GM23338 (cell line): ENCODE data around the gene CTU2. TPM values are rescaled to one million over a fixed set of nuclear protein-coding genes. Genes with fewer than 3 reads are reported as not detected.

Source experiments
- ATAC-seq: fragments of 200-7000 bp; cut with Tn5 transposase; 3 replicates; pipeline ENCODE4 v1.9.1; 2020
- DNase-seq: peaks from one replicate; pipeline ENCODE4 v3.0.0-alpha.2; 2015; ENCODE audit warnings: low spot score
- H2AFZ ChIP-seq: fragments of 200-600 bp; sonication (generic); 2 replicates; pipeline ENCODE4 v1.8.0; 2016; ENCODE audit warnings: antibody characterized with exemption, mild to moderate bottlenecking, moderate library complexity
- H3F3A ChIP-seq: fragments of 200-600 bp; sonication (generic); replicated peaks from 2 replicates; pipeline ENCODE4 v1.8.0; 2017; ENCODE audit warnings: antibody characterized with exemption, mixed run types, low read depth
- H3K27ac ChIP-seq: fragments of 200-600 bp; sonication (generic); 2 replicates; pipeline ENCODE4 v1.6.1; 2016; ENCODE audit warnings: low read depth
- H3K27me3 ChIP-seq: fragments of 200-600 bp; sonication (generic); 2 replicates; pipeline ENCODE4 v1.8.0; 2016; ENCODE audit warnings: mild to moderate bottlenecking, mixed run types, moderate library complexity; ENCODE audit not compliant: insufficient read depth
- H3K36me3 ChIP-seq: fragments of 200-600 bp; sonication (generic); 2 replicates; pipeline ENCODE4 v1.8.0; 2016; ENCODE audit warnings: mild to moderate bottlenecking; ENCODE audit not compliant: insufficient read depth
- H3K4me1 ChIP-seq: fragments of 200-600 bp; sonication (generic); 2 replicates; pipeline ENCODE4 v1.8.0; 2016; ENCODE audit warnings: mild to moderate bottlenecking, moderate library complexity; ENCODE audit not compliant: insufficient read depth
- H3K4me2 ChIP-seq: fragments of 200-600 bp; sonication (generic); 2 replicates; pipeline ENCODE4 v1.7.1; 2017; ENCODE audit warnings: mixed run types
- H3K4me3 ChIP-seq: fragments of 200-600 bp; sonication (generic); 2 replicates; pipeline ENCODE4 v1.6.1; 2016; ENCODE audit warnings: mixed run types
- H3K79me2 ChIP-seq: fragments of 200-600 bp; sonication (generic); replicated peaks from 2 replicates; pipeline ENCODE4 v1.8.0; 2017; ENCODE audit warnings: mild to moderate bottlenecking; ENCODE audit not compliant: insufficient read depth
- H3K9me2 ChIP-seq: fragments of 200-600 bp; sonication (generic); 2 replicates; pipeline ENCODE4 v1.8.0; 2017; ENCODE audit not compliant: insufficient read depth
- H4K20me1 ChIP-seq: fragments of 200-600 bp; sonication (generic); replicated peaks from 2 replicates; pipeline ENCODE4 v1.8.0; 2017; ENCODE audit warnings: mild to moderate bottlenecking; ENCODE audit not compliant: insufficient read depth
- H3K27ac Mint-ChIP-seq: 2 replicates; pipeline ENCODE4 v1.8.0; 2020; ENCODE audit warnings: inconsistent platforms, mild to moderate bottlenecking, moderate library complexity, mixed read lengths
- H3K27me3 Mint-ChIP-seq: 3 replicates; pipeline ENCODE4 v1.8.0; 2022; ENCODE audit warnings: low read depth, mild to moderate bottlenecking, moderate library complexity, mixed read lengths, inconsistent platforms; ENCODE audit not compliant: insufficient read depth, poor library complexity
- H3K36me3 Mint-ChIP-seq: 3 replicates; pipeline ENCODE4 v1.8.0; 2021; ENCODE audit warnings: low read depth, mild to moderate bottlenecking, inconsistent platforms, moderate library complexity, mixed read lengths
- H3K4me1 Mint-ChIP-seq: 3 replicates; pipeline ENCODE4 v1.8.0; 2020; ENCODE audit warnings: mild to moderate bottlenecking, inconsistent platforms, mixed read lengths
- H3K4me3 Mint-ChIP-seq: 3 replicates; pipeline ENCODE4 v1.8.0; 2021; ENCODE audit warnings: moderate library complexity, mild to moderate bottlenecking, inconsistent platforms, mixed read lengths
- H3K9me3 Mint-ChIP-seq: 3 replicates; pipeline ENCODE4 v1.8.0; 2020; ENCODE audit warnings: moderate library complexity, mild to moderate bottlenecking, inconsistent platforms, mixed read lengths
- CREB1 ChIP-seq: fragments of 250-450 bp; sonication (Bioruptor Pico); IDR thresholded peaks from 2 replicates; pipeline ENCODE4 v1.5.0; 2020; ENCODE audit warnings: low read depth, mild to moderate bottlenecking, moderate library complexity
- CTCF ChIP-seq, 2 experiments: fragments of 200-600 bp in 1 of 2; sonication (generic) in 1 of 2; conservative IDR thresholded peaks; 2 replicates each; pipeline versions ENCODE4 v1.5.1 to v1.6.1; 2016 to 2017; ENCODE audit warnings: antibody characterized with exemption in 2 of 2, low read depth in 2 of 2, mild to moderate bottlenecking in 2 of 2, moderate library complexity in 1 of 2
- ETS1 ChIP-seq: IDR thresholded peaks from 2 replicates; pipeline ENCODE4 v1.6.1; 2016; ENCODE audit warnings: antibody characterized with exemption
- EZH2 ChIP-seq: fragments of 200-600 bp; sonication (generic); IDR thresholded peaks from one replicate; pipeline ENCODE4 v1.8.0; 2017; ENCODE audit warnings: antibody characterized with exemption, mild to moderate bottlenecking, low read depth; ENCODE audit not compliant: unreplicated experiment
- EZH2phosphoT487 ChIP-seq: fragments of 200-600 bp; sonication (generic); IDR thresholded peaks from one replicate; pipeline ENCODE4 v1.8.1; 2018; ENCODE audit warnings: antibody characterized with exemption; ENCODE audit not compliant: unreplicated experiment
- JUNB ChIP-seq: IDR thresholded peaks from one replicate; pipeline ENCODE4 v1.6.1; 2016; ENCODE audit warnings: antibody characterized with exemption; ENCODE audit not compliant: unreplicated experiment
- NANOG ChIP-seq: IDR thresholded peaks from 2 replicates; pipeline ENCODE4 v1.6.1; 2016; ENCODE audit warnings: antibody characterized with exemption, borderline replicate concordance
- POLR2AphosphoS5 ChIP-seq: IDR thresholded peaks from 2 replicates; pipeline ENCODE4 v1.6.1; 2016; ENCODE audit warnings: antibody characterized with exemption, low read depth
- ZNF114 ChIP-seq: fragments of 250-450 bp; sonication (Bioruptor Pico); IDR thresholded peaks from 2 replicates; pipeline ENCODE4 v1.5.0; 2020; ENCODE audit warnings: mild to moderate bottlenecking, moderate library complexity
- ZNF331 ChIP-seq: fragments of 250-450 bp; sonication (Bioruptor Pico); IDR thresholded peaks from 2 replicates; pipeline ENCODE4 v1.5.0; 2020; ENCODE audit warnings: low read depth, mild to moderate bottlenecking, moderate library complexity
- ZNF462 ChIP-seq: fragments of 250-450 bp; sonication (Bioruptor Pico); IDR thresholded peaks from 2 replicates; pipeline ENCODE4 v1.5.0; 2020; ENCODE audit warnings: mild to moderate bottlenecking, moderate library complexity
- polyA plus RNA-seq: library from polyadenylated mRNA; unstranded; fragments of >200 nt; fragmentation: Nextera tagmentation; extraction: Ambion mirVana; gene quantifications from 2 replicates; pipeline ENCODE4 v1.2.1, GENCODE V29; 2016
- total RNA-seq: library from RNA; depleted of rRNA; stranded (reverse); fragments of >200 nt; shearing (Covaris generic); gene quantifications from 2 replicates; pipeline ENCODE4 v1.2.3, GENCODE V29; 2014

CTU2 gene
- total and polyA plus RNA-seq, 2 experiments from 2014 or later = 22.3 to 25.7 TPM

- TF ChIP-seq POLR2AphosphoS5 = no peak
- TF ChIP-seq JUNB = no peak
- TF ChIP-seq NANOG = no peak
- TF ChIP-seq EZH2phosphoT487 = no peak
- no peak for TF ChIP-seq CREB1 (CRISPR knock-in tag)
- no peak for TF ChIP-seq ZNF114 (CRISPR knock-in tag)
Observed at GRCh38 chr16:88673716-88674379, 32.5 kb upstream of the CTU2 start (continued).

- H3K27me3 ChIP-seq = no peaks in the 10 kb centered on the region
- no peak overlapping the region for H2AFZ ChIP-seq
- peaks cover 7% of the 10 kb centered on the region; the same call in 1 of the 2 replicates for H3F3A ChIP-seq
- H3K4me1 Mint-ChIP-seq = peaks cover 6% of the 10 kb centered on the region; the same call in 2 of the 3 replicates
- ATAC-seq (no peak), DNase-seq (no peak)
- no peaks in the 10 kb centered on the region; the same call in 1 of the 2 replicates for H3K36me3 ChIP-seq
- H3K79me2 ChIP-seq = no peaks in the 10 kb centered on the region
- H3K27ac ChIP-seq = no peak overlapping the region
- peaks cover 1% of the 10 kb centered on the region; the same call in 1 of the 2 replicates for H4K20me1 ChIP-seq
- peaks cover 15% of the 10 kb centered on the region for H3K27me3 Mint-ChIP-seq
- H3K4me3 ChIP-seq = no peak overlapping the region
- TF ChIP-seq POLR2AphosphoS5 (no peak), CREB1 (CRISPR knock-in tag) (no peak), ETS1 (no peak), EZH2 (no peak), NANOG (no peak), CTCF (conservative IDR thresholded peaks at IDR 0.05; ENCODE audit: low read depth in 2 of 2) (no peak), ZNF331 (no peak), EZH2phosphoT487 (no peak), ZNF462 (CRISPR knock-in tag) (no peak)
- H3K9me3 Mint-ChIP-seq = no peaks in the 10 kb centered on the region
- no peak overlapping the region for H3K27ac Mint-ChIP-seq
- peaks cover 5% of the 10 kb centered on the region; the same call in 1 of the 2 replicates for H3K4me1 ChIP-seq
- H3K4me2 ChIP-seq = no peak overlapping the region
- peaks cover 3% of the 10 kb centered on the region; the same call in 2 of the 3 replicates for H3K36me3 Mint-ChIP-seq
- H3K9me2 ChIP-seq = no peaks in the 10 kb centered on the region
- H3K4me3 Mint-ChIP-seq = no peak overlapping the region
Observed at GRCh38 chr16:88676502-88677242, 29.6 kb upstream of the CTU2 start.
